HuH-7.5 (cell line): Measurements from ENCODE around the gene DOCK2.
"Not testable (repeated sequence)": the region's sequence is repeated elsewhere in the genome, so short reads cannot be mapped to it uniquely, and the experiment has no call there.

Source experiments
- DNase-seq: peaks from one replicate; pipeline ENCODE4 v3.0.0; 2011; ENCODE audit warnings: low spot score

Gene DOCK2

DNA sequence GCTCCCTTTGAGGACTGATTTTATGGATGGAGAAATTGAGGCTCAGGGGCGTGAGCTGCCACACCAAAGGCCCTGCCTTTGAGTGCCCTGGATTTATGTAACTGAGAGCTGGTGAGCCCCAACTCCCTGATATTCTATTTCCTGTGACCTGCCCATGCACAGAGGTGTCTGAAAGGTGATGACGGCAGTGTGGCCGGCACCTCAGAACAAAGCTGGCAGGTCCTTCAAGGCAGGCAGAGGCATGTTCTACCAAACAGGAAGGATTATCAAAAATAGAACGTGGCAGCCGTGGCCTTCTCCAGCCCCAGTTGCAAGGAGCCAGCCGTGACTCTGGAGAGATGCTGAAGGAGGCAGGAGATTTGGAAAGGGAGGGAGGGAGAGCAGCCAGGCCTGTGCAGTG lies 307.0 kb downstream of the DOCK2 start:
- DNase-seq: no peak

DNA sequence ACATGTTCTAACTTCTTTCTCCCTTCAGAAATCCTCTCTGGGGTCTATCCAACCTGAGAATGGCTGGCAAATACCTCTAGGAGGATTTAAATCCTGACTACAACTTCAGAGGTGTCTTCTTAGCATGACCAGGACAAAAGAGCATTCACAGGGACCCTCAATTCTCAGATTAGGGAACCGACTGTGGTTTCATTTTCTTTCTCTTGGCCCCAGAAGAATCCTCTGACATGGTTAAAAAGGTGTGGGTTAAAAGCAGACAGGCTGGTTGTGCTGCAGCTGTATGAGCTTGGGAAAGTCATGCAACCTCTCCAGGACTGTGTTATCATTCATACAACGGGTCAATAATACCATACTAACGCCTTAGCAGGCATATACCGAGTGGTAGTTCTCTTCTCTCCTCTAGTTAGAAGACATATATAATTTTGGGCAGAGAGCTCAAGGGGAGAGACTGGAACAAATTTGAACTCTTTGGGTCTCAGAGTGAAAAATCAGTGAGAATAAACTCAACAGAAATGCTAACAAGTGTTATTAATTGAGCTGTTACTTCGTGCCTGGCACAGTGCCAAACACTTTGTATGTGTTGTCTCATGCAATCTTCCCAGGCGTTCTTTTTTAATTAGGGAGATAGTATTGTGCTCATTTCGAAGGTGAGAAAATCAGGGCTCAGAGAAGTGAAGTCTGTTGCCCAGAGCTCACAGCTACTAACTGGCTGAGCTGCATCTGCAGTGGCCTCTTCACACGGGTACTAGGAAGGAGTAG lies 308.0 kb downstream of the DOCK2 start:
- no peak for DNase-seq

DNA sequence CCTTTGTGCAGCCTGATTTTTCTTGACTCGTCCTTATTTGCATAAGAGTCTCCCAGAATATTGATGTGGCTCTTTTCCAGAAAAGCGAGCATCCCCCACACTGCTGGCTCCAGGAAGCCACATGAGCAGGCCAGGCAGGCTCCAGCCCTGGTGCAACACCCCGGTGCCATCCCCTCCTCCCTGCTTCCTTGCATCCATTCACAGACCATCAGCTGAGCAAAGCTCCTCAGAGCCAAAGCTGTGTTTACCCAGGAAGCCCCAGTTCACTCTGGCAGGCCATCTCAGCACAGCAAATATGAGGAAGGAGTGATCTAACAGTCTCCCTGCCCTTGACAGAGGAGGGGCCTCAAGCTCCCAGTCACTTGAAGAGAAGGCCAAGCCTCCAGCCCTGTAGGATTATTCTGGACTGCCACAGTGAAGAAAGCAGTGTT lies 308.8 kb downstream of the DOCK2 start:
- no peak for DNase-seq

DNA sequence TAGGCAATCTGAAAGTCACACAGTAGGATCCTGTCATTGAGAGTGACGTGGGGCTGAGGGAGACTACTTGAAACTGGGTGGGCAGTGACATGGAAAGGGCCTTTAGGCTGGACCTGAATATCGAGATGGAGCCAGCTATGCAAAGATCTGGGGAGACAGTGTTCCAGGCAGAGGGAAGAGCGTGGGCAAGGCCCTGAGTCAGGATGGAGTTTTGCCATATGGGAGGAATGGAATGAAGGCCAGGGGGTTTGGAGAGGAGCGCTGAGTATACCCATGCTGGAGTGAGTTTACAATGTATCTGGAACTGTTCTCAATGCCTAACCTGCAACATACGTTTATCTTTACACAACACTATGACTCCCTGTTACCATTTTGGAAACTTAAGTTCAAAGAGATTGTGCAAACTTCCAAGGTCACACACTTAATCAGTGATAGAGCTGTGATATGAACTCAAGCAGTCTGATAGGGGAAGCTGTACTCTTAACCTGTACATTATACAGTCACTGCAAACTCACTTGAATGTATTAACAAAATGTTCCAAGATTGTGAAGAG lies 309.7 kb downstream of the DOCK2 start:
- DNase-seq: no peak

DNA sequence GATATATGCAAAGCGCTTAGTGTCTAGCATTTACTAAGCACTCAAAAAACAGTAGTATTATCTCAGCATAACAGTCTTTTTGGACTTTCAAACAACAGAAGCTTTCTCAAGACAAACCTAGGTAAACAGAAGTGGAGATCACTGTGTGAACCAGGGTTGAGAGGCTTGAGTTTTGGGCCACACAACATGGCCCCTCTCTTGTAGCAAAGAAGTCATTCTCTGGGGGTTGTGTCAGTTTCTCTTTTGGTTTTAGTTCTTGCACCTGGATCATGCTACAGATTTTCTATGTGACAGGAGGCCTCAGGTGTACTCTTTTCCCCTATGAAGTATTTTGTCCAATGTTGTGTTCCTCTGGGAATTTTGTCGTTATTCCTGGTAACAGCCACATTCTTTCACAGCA lies 313.3 kb downstream of the DOCK2 start:
- no peak for DNase-seq

DNA sequence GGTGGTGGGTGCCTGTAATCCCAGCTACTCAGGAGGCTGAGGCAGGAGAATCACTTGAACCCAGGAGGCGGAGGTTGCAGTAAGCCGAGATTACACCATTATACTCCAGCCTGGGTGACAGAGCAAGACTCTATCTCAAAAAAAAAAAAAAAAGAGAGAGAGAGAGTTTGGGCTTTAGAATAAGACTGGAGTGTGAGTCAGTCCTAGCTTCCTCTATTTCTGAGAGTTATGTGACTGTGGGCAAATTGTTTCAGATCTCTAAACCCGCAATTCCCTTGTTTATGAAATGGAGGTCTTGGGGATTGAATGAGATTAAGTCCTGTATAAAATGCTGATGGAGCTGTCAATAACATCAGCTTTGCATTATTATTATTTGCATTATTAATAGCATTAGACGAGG lies 316.1 kb downstream of the DOCK2 start:
- not testable (repeated sequence) for DNase-seq

DNA sequence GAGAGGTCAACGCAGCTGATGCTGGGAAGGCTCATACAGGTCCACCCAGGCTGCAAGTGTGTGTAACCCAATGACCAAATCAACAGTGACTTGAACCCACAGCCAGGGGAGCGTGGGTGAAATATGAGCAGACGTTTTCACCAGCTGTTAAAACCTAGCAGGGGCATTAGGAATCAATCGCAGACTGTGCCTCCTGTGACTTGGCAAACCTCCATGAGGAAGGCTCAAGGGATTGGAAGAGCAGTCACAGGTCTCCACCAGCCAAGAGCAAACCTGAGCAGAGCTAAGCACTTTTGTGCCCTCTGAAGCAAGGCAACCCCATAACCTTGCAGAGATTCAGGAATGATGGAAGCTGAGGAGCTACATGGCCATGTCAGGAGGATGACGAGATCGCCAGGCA lies 317.7 kb downstream of the DOCK2 start:
- DNase-seq: no peak

DNA sequence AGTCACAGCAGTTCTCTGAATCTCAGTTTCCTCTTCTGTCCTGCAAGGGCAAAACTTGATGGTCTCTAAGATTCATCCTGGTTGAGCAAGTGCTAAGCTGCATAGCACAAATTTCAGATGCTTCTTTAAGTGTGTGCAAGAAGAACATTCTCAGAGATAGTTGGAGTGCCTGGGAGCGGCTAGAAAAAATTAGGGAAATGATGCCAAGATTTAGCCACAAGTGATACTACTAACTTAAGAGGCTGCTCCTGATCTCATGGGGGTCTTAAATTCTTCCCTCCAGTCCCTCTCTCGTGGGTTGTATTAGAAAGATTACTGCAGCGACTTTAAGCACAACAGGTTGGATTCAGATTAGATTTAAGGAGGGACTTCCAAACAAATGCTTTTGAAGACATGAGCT lies 319.1 kb downstream of the DOCK2 start:
- DNase-seq: no peak

DNA sequence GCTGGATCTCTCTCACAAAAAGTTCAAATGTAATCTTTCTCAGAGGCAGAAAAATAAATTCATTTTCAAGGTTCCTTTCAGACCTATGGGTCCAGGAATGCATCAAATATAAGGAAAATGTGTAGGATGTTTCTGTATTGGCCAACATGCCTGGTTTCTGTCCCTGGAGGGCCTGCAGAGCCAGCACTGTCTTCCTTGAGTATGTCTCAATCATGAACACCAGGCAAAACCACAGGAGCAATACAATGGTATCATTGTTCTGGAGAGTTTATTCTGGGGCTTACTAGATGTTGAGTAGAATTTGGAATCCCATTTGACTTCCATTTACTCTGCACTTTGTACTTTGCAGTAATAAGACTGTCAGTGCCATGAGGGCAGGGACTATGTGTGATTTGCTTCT lies 319.7 kb downstream of the DOCK2 start:
- DNase-seq: no peak

DNA sequence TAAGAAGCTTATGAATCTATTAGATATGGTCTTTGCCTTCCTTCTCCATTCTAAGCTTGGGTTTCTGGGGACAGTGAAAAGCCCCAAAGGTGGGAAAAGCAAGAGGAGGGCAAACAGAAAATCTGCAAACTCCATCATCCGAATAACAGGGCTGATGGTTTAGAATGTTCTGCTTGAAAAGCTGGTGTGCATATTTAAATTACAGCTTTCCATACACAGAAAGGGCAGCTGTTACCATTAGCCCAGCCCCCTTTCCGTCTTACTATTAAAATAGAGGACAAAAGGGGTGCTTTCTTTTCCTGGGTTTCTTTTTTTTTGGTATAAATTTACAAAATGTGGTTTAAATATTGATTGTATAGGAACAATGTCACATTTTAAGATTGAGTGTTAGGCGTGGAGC lies 321.2 kb downstream of the DOCK2 start:
- DNase-seq: no peak

DNA sequence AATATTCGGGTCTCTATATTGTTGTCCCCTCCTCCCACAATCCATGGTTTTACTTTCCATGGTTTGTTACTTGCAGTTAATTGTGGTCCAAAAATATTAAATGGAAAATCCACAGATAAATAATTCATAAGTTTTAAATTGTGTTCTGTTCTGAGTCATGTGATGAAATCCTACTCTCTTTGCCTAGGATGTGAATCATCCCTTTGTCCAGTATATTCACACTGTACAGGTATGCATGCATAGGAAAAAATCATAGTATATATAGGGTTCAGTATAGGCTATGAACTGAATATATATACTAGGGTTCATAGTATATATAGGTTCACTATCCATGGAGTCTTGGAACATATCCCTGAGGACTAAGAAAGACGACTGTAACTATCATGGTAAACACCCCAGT lies 323.6 kb downstream of the DOCK2 start:
- no peak for DNase-seq

DNA sequence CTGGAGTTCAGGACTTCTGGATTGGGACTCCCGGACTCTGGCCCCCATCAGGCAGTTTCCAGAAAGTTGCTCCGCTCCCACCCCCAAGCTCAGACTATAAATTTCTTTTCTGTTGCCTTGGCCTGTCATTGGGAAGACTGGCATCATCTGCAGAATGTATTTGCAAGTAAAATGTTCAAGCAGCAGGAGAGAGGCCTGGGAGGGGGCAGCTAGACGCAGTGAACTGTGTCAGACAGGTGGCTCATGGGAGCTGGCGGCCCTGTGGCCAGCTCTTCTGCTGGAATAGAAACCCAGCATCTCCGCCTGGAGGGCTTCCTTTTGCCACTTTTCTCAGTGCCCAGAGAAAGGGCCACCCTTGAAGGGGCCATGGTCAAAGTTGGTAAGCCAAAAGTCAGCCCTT lies 327.2 kb downstream of the DOCK2 start:
- DNase-seq: no peak

DNA sequence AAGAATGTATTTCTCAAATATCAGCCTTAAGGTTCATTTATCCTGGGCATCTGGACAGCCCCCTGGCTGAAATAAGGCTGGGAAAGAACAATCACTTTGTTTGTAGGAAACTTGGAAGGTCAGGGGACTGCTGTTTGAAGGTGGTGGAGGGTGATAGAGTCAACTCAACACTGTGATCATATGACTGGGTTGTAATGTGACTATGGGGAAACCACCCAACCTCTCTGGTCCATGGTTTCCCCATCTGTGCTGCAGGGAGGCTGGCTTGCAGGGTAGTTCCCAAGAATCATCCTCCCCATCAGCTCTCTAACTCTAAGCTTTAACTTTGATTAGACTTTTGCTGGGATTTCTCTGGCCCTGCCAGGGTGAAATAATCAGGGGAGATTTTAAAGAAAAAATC lies 333.3 kb downstream of the DOCK2 start:
- DNase-seq: no peak

DNA sequence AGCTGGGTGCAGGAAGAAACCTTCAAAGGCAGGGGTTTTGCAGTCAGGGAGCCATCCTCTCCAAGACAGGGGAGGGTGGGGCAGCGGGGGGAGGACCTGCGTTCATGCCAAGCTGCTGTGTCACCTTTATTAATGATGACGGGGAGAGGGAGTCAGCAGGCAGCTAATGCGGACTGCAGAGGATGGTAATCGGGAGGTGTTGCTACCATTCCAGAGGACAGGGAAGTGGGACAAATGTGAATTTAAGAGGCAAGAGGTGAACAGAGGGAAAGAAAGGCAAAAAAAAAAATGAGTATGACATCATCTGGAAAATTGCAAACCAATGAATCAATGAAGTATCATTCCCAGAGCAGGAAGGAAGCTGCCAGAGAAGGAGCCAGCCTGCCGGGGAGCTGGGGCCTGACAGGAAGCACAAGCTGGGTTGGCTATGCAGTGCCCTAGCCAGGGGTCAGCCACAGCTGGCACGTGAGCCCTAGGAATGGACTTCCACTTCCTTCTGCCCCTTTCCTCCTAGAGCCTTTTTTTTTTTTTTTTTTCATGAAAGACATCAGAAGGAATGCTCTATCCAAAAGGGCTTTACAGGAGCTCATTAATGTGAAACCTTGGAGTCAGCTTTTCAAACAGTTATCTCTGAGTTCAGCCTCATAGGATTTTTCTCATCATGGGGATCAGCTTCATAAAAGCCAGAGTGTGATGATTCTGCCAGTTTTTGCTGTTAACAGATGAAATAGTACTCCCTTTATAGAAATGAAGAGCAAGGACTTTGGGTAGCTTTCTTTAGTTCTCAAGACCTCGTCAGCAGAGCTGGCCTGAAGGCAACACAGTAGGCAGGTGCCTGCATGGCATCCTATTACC lies 334.1 kb downstream of the DOCK2 start:
- no peak for DNase-seq

DNA sequence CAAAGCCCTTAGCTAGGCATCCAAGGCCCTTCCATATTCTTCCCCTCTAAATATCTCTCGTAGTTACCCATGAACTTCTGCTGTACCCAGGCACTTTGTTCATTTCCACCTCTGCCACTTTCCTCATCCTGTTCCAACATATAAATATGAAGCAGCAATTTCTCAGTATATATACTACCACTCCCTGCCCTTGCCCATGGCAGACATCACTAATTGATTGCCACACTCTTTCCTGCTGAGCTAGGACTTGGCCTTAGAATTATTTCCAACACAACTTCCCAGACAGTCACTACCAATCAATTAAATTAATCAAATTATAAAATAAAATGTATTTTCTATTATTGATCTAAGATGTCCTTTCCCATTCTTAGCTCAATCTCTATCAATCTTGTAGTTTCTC lies 334.7 kb downstream of the DOCK2 start:
- DNase-seq: no peak

DNA sequence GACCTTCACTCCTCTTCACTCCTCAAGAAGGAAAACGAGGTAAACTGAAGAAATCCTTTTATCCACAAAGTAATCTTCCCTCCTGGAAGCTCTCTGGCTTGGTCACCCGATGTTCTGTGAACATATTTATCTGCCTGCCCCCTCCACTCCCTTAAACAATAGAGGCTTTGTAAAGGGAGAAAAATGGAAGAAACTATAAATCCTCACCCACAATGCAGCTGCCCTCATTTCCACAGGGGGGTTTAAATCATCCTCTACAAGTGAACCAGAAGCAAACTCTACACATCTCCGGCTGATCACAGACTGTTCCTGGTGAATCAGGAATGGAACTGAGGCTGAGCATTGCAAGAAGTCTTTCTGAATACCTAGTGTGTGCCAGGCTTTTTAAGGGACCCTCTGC lies 336.0 kb downstream of the DOCK2 start:
- DNase-seq: no peak

DNA sequence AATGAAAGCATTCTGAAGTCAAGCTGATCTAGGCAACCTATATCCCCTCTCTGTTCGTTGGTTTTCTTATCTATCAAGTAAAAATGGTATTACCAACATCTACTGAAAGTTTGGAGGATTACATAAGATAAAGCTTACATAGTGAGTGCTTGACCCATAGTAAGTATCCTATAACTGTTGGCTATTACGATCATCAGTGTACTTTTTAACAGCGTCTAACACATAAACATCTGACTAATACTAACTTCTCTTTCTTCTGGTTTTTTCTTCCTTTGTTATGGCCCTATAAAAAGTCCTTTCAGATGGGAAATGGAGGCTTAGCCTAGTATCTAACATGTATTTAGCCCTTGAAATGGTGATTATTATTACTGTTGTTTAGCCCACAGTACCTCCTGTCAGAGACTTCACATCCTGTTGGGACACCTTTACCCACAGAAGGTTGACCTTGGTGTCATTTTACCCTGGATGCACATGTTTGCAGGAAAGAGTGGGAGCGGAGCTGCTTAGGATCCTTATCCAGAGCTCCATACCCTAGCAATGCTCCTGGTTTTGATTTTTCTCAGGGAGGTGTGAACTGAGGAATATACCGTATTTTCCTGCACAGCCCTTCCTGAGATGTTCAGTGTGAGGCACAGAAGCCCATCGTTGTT lies 337.2 kb downstream of the DOCK2 start:
- DNase-seq: no peak

DNA sequence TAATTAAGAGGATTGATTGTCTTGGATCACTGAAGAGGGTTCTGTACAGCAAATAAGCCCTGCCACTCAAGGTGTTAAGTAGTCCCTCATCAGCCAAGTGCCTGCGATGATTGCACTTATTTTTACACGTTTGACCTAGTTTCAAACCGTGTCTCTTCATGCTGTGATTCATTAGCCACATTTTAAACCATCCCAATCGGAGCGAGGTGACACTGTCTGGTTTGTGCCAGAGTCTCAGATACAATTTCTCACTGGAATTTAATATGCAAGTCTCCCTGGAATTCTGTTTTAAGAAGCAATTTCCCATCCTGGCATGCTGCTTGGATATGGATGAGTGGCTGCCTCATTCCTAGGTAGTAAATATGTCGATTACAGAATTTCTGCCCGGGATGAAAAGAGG lies 341.6 kb downstream of the DOCK2 start:
- DNase-seq: no peak

DNA sequence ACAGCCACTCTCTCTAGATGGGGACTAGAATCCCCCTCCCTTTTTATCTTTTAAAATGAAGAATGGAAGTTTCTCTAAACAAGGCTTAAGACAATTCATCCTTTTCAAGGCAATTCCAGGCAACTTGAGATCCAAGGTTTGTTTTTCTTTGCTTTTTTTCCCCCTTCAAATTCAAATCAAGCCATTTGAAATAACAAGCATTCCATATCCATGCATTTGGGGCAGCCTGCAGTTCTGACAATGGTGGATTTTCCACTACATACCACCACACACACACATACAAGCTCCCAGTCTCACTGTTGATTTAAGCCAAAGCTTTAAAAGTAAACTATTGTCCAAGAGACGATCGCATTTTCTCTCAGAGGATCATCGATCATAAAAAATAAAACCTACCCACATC lies 342.8 kb downstream of the DOCK2 start:
- DNase-seq: no peak

DNA sequence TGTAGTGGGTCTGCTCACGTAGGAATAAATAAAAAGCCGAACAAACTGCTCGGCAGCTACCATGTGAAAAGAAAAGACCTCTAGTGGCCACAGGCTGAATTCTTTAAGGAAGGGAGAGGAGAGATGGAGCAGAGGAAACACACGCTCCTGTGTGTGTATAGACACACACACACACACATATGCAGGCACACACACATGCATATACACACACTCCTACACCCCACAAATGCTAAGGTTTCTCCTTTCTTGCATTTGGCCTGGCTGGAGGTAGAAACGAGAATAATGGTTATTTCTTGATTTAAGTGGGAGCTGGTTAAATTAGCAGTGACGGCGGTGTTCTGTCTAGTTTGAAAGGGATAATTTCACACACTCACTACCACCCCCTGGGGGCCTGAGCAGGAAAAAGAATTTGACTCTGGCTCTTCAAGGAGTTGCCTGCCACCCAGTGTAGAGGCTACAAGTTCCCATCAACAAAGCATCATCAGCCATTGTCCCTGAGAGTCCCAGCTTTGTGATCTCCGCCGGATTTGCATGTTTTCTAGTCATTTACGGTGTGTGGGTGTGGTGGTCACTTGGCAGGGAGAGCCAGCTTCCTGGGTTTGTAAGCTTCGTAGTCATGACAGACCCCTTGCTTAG lies 343.5 kb downstream of the DOCK2 start, which contains the start of gene INSYN2B:
Gene INSYN2B (minus strand): TSS at position 78 of the 636 bp plus-strand sequence. CDS start 96,597 bp downstream, outside the sequence.
- peak; percentile 27 for DNase-seq

DNA sequence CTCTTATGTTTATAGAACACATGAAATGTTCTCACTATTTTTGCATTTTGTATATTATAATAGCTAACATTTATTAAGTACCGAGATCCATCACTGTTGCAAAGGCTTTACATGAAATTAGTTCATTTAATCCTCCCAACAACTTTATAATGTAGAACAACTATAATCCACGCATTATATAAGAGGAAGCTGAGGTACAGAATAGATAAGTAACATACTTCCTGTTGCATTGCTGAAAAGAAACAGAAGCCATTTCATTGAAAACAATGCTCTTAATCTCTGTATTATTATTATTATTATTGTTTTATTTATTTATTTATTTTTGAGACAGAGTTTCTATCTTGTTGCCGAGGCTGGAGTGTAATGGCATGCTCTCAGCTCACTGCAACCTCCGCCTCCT lies 351.1 kb downstream of the DOCK2 start:
- DNase-seq: no peak

DNA sequence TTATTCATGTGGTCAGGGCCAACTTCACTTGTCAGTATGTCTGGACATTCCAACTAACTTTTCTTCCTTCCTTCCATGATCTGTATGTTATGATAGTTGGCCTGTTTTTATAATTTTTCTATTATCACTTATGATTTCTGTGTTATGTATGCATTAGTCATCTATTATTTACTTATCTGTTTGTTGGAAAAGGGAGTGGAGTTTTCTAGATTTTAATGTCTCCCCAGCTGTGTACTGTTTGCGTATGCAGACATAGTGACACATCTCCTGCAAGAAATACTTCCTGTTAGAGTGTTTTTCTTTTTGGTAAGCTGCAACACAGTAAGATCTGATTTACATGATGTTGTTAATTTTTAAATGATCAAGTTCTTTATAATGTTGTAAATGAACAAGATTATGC lies 351.9 kb downstream of the DOCK2 start:
- DNase-seq: no peak
